ENCODE data around the gene PARD3B. TPM values are rescaled to one million over a fixed set of nuclear protein-coding genes. Genes with fewer than 3 reads are reported as not detected.

The PARD3B gene
- total RNA-seq, 1 experiment from 2014 or later: 2.0 TPM

GRCh38 chr2:205180730-205181129, 635.5 kb downstream of the PARD3B start:
- intact Hi-C loops (cut with micrococcal nuclease): no loop called here
- RAD21 ChIA-PET (ENCODE audit: low non-redundant PET in 1 of 2, low total read pairs in 2 of 2, uncharacterized antibody in 2 of 2, unreplicated experiment in 2 of 2): no interaction called here

GRCh38 chr2:205187731-205188130, 642.5 kb downstream of the PARD3B start:
- intact Hi-C loops (cut with micrococcal nuclease): no loop called here
- ChIA-PET POLR2A (no interaction called here), CTCF (no interaction called here)

More at GRCh38 chr2:205180730-205181129, 635.5 kb downstream of the PARD3B start:
- Histone ChIP-seq H3K9me2 (ENCODE audit: insufficient read depth) (no peaks in the 10 kb centered on the region), H3K4me3 (replicated peaks in 1 of 2; ENCODE audit: low read depth in 1 of 2, low read length in 2 of 2) (no peak overlapping the region), H3K4me2 (ENCODE audit: low read length) (no peak overlapping the region), H3K79me2 (ENCODE audit: insufficient read depth, low read length) (no peaks in the 10 kb centered on the region), H3K4me1 (ENCODE audit: control insufficient read depth in 1 of 2, insufficient read depth in 2 of 2, low read length in 2 of 2) (no peaks in the 10 kb centered on the region), H3K27me3 (ENCODE audit: insufficient read depth, low read length) (no peaks in the 10 kb centered on the region), H2AFZ (ENCODE audit: low read depth, low read length, poor library complexity, severe bottlenecking) (no peak overlapping the region), H3K9me3 (ENCODE audit: control insufficient read depth in 1 of 2, insufficient read depth in 1 of 2, low read depth in 1 of 2, low read length in 2 of 2) (no peaks in the 10 kb centered on the region), H4K20me1 (ENCODE audit: insufficient read depth) (no peaks in the 10 kb centered on the region), H3K36me3 (ENCODE audit: control insufficient read depth in 1 of 2, insufficient read depth in 2 of 2, low read length in 2 of 2) (no peaks in the 10 kb centered on the region), H3K9ac (ENCODE audit: low read length) (no peak overlapping the region), H3K27ac (ENCODE audit: low read depth, low read length) (no peak overlapping the region)
- TF ChIP-seq RAD21 (IDR thresholded peaks at IDR 0.05; ENCODE audit: low read depth) (no peak), EGR1 (IDR thresholded peaks at IDR 0.05; ENCODE audit: low read depth) (no peak)
- no peak for DNase-seq (ENCODE audit: low read depth, low spot score)
- no peak for ATAC-seq
- POLR2A ChIA-PET: no interaction called here
- CTCF ChIA-PET: no interaction called here
- no TSS peak for BruUV-seq (replicated peaks)

More at GRCh38 chr2:205187731-205188130, 642.5 kb downstream of the PARD3B start:
- Histone ChIP-seq H3K36me3 (ENCODE audit: control insufficient read depth in 1 of 2, insufficient read depth in 2 of 2, low read length in 2 of 2) (no peaks in the 10 kb centered on the region), H2AFZ (ENCODE audit: low read depth, low read length, poor library complexity, severe bottlenecking) (no peak overlapping the region), H3K4me3 (replicated peaks in 1 of 2; ENCODE audit: low read depth in 1 of 2, low read length in 2 of 2) (no peak overlapping the region), H3K9ac (ENCODE audit: low read length) (no peak overlapping the region), H4K20me1 (ENCODE audit: insufficient read depth) (no peaks in the 10 kb centered on the region), H3K27me3 (ENCODE audit: insufficient read depth, low read length) (no peaks in the 10 kb centered on the region), H3K9me2 (ENCODE audit: insufficient read depth) (no peaks in the 10 kb centered on the region), H3K79me2 (ENCODE audit: insufficient read depth, low read length) (no peaks in the 10 kb centered on the region), H3K27ac (ENCODE audit: low read depth, low read length) (no peak overlapping the region), H3K4me1 (ENCODE audit: control insufficient read depth in 1 of 2, insufficient read depth in 2 of 2, low read length in 2 of 2) (no peaks in the 10 kb centered on the region), H3K9me3 (ENCODE audit: control insufficient read depth in 1 of 2, insufficient read depth in 1 of 2, low read depth in 1 of 2, low read length in 2 of 2) (no peaks in the 10 kb centered on the region), H3K4me2 (ENCODE audit: low read length) (no peak overlapping the region)
- TF ChIP-seq SRF (IDR thresholded peaks at IDR 0.05; ENCODE audit: low read depth) (no peak), CBX3 (IDR thresholded peaks at IDR 0.05; ENCODE audit: low read depth) (no peak), POLR2AphosphoS5 (IDR thresholded peaks at IDR 0.05; ENCODE audit: low read depth, low read length) (no peak), ATF3 (IDR thresholded peaks at IDR 0.05) (no peak), SP1 (IDR thresholded peaks at IDR 0.05; ENCODE audit: low read depth) (no peak), YY1 (IDR thresholded peaks at IDR 0.05; ENCODE audit: extremely low read depth, insufficient replicate concordance, low read depth, low read length) (no peak), ELF1 (IDR thresholded peaks at IDR 0.05; ENCODE audit: borderline replicate concordance, low read depth) (no peak), REST (IDR thresholded peaks at IDR 0.05; ENCODE audit: low read depth) (no peak), POLR2A (IDR thresholded peaks at IDR 0.05; ENCODE audit: borderline replicate concordance, extremely low read depth, insufficient read depth, insufficient read length) (no peak), EZH2 (IDR thresholded peaks at IDR 0.05) (no peak), JUND (IDR thresholded peaks at IDR 0.05) (no peak)
- ATAC-seq (no peak), DNase-seq (ENCODE audit: low read depth, low spot score) (no peak)
- RAD21 ChIA-PET (ENCODE audit: low non-redundant PET in 1 of 2, low total read pairs in 2 of 2, uncharacterized antibody in 2 of 2, unreplicated experiment in 2 of 2): no interaction called here
- no TSS peak for BruUV-seq (replicated peaks)
